Lower leg skin (tissue), 3 donors: ENCODE data around the gene ROR1.

Source experiments
- POLR2A ChIP-seq, 2 donors: fragments of 450-650 bp; IDR thresholded peaks; one replicate each; pipeline ENCODE4 v1.6.1; 2016 to 2017; ENCODE audit warnings: antibody characterized with exemption in 2 of 2, mild to moderate bottlenecking in 1 of 2, moderate library complexity in 1 of 2
- TF ChIP-seq, protein P1 (sequence below), 3 donors: fragments of 450-650 bp; IDR thresholded peaks; one replicate each; pipeline ENCODE4 v1.5.1; 2016; ENCODE audit warnings: antibody characterized with exemption in 3 of 3, mild to moderate bottlenecking in 3 of 3, moderate library complexity in 2 of 3

GRCh38 chr1:64135462-64136223 is 361.8 kb downstream of the ROR1 start:
- TF ChIP-seq, protein P1, sequence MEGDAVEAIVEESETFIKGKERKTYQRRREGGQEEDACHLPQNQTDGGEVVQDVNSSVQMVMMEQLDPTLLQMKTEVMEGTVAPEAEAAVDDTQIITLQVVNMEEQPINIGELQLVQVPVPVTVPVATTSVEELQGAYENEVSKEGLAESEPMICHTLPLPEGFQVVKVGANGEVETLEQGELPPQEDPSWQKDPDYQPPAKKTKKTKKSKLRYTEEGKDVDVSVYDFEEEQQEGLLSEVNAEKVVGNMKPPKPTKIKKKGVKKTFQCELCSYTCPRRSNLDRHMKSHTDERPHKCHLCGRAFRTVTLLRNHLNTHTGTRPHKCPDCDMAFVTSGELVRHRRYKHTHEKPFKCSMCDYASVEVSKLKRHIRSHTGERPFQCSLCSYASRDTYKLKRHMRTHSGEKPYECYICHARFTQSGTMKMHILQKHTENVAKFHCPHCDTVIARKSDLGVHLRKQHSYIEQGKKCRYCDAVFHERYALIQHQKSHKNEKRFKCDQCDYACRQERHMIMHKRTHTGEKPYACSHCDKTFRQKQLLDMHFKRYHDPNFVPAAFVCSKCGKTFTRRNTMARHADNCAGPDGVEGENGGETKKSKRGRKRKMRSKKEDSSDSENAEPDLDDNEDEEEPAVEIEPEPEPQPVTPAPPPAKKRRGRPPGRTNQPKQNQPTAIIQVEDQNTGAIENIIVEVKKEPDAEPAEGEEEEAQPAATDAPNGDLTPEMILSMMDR (IDR thresholded peaks at IDR 0.05): no peak
- no peak for TF ChIP-seq POLR2A (IDR thresholded peaks at IDR 0.05)
